Astrocyte of the cerebellum (primary cell): ENCODE measurements around the gene SRSF5.
"Not testable (repeated sequence)": the region's sequence is repeated elsewhere in the genome, so short reads cannot be mapped to it uniquely, and the experiment has no call there.

Experiments used
- DNase-seq: peaks from one replicate; pipeline ENCODE4 v3.0.0-alpha.2; 2011; ENCODE audit warnings: low read depth
- H3K4me3 ChIP-seq: 2 replicates; pipeline ENCODE4 v1.5.1; 2011; ENCODE audit warnings: mild to moderate bottlenecking, low read depth, low read length, moderate library complexity
- in situ Hi-C: cut with HindIII; loops from 2 replicates; pipeline ENCODE4 v1.10.0; 2017; ENCODE audit warnings: low sequenced_read_pairs
- TF ChIP-seq, protein P1 (sequence below): IDR thresholded peaks from 2 replicates; pipeline ENCODE4 v1.5.1; 2012; ENCODE audit warnings: low read length, low read depth, moderate library complexity, mild to moderate bottlenecking; ENCODE audit errors: missing control alignments

Gene SRSF5

DNA sequence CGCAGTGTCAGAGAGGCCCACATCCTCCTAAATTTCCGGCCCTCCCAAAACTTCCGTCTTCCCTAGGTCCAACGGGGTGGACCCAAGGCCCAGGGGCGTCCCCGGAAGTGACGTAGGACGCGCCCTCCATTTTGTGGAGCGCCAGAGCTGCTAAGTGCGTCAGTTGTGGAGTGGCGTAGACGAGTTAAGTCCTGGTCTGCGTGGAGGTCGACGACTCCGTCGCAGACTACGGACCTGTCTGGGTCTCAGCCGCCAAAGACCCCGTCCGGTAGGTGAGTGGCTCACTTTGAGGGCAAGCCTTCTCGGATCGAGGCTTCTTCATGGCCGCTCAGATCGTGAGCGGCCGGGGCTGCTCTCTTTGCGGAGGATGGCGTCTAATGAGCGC lies at the start of gene SRSF5:
SRSF5 (plus strand) TSS at position 159 of the 385 bp plus-strand sequence. CDS start 1,015 bp downstream, outside the sequence.
- in situ Hi-C loops = no loop called here
- TF ChIP-seq, protein P1, sequence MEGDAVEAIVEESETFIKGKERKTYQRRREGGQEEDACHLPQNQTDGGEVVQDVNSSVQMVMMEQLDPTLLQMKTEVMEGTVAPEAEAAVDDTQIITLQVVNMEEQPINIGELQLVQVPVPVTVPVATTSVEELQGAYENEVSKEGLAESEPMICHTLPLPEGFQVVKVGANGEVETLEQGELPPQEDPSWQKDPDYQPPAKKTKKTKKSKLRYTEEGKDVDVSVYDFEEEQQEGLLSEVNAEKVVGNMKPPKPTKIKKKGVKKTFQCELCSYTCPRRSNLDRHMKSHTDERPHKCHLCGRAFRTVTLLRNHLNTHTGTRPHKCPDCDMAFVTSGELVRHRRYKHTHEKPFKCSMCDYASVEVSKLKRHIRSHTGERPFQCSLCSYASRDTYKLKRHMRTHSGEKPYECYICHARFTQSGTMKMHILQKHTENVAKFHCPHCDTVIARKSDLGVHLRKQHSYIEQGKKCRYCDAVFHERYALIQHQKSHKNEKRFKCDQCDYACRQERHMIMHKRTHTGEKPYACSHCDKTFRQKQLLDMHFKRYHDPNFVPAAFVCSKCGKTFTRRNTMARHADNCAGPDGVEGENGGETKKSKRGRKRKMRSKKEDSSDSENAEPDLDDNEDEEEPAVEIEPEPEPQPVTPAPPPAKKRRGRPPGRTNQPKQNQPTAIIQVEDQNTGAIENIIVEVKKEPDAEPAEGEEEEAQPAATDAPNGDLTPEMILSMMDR = no peak

DNA sequence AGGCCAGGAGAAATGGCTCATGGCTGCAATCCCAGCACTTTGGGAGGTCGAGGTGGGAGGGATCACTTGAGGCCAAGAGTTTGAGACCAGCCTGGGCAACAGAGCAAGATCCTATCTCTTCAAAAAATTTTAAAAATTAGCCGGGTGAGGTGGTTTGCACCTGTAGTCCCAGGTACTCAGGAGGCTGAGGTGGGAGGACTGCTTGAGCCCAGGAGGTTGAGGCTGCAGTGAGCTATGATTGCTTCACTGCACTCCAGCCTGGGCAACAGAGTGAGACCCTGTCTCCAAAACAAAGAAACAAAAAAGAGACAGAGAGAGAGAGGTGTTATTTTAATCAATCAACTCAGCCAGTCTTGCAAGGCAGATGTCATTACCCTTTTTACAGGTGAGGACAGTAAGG lies 48.3 kb upstream of the SRSF5 start:
- DNase-seq, H3K4me3 ChIP-seq, in situ Hi-C loops: not testable (repeated sequence)

More for the DNA sequence above, at the start of gene SRSF5:
- peak; percentile 93 for DNase-seq
- H3K4me3 ChIP-seq = peak within 1 kb of the TSS; percentile 93

DNA sequence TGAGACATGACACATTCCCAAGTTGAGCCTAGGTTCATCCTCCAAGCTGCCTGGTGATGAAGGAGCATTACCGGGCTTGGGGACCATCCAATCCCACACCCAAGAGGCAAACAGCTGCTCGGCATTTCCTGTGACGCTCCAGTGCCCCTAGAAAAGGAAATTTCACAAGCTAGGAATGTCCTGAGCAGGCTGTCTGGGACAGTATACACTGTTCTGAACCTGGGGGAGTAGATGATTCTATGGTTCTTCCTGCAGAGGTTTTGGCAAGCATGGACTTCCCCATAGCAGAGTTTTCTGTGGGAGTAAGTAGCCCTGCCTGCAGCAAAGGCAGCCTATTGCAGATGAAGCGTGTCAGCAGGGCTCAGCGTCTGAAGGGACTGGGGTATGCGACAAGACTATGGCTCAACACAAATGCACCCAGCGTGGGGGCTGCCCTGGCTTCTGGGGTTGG lies 47.4 kb upstream of the SRSF5 start:
- H3K4me3 ChIP-seq = no peak overlapping the region
- peak; percentile 90 for DNase-seq
- in situ Hi-C loops = no loop called here
- TF ChIP-seq, protein P1 = no peak

DNA sequence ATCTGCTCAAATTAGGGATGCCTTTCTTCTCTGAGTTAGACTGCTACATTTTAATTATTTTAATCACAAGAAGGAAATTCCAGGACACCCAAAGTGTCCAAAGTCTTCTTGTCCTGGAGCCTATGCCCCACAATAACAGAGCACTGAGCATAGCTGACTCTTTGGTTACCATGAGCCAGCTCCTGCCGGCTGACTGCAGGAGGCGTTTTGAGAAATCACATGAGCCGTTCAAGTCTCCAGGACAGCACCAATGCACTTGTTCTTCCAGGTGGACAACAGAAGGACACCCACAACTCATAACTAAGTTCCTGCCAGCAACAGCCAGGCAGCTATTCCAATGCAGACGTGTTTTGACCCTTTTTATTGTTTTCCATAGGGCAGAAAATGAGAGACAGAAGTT lies 46.0 kb upstream of the SRSF5 start:
- DNase-seq = no peak
- TF ChIP-seq, protein P1 = peak; percentile 9
- H3K4me3 ChIP-seq = no peak overlapping the region
- in situ Hi-C loops = no loop called here

DNA sequence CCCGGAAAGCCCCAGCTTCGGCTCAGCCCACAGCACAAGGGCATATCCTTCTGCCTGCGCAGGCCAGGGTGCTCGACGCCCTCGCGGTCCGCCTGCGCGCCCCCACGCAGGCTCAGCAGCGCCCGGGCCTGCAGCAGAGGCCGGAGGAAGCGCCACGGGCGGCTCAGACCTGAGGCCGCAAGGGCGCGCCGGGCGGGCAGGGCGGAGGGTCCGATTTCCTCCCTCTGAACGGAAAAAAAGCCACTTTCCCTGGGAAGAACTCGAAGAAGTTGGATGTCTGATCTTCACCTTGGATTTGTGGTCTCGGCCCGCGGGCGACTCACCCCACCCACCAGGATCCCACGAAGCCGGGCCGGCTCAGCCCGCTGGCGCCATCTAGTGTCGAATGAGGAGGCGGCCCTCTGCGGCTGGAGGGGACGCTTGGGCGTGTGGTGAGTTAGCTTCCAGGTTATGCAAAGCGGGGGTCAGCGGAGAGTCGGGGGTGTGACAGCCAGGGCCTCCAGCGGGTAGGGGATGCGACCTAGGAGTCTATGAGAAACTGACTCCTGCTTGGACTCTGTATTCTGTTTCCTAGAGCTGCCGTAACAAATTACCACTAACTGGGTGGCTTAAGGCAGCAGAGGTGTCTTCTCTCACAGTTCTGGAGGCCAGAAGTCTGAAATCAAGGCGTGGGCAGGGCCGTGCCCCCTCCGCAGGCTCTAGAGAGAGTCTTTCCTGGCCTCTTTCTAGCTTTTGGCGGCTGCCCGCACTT lies 40.0 kb upstream of the SRSF5 start:
- in situ Hi-C loops = no loop called here

DNA sequence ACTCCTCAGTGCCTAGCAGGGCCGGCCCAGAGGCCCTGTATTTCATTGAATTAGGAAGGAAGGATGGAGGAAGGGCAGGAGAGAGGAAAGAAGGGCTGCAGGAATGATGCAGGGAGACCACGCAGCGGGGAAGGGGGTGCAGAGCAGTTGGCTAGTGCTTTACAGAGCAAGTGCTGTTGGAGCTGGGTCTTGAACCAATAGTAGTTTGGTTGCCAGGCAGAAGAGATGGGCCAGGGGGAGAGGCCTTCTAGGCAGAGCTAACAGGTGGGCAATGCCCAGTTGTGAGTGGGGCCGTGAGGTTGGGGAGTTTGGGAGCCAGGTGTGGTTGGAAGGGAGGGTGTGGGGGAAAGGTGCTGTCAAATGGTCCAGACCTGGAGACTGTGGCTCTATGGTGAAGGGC lies 39.1 kb upstream of the SRSF5 start:
- in situ Hi-C loops = no loop called here
- TF ChIP-seq, protein P1 = no peak
- no peak for DNase-seq
- no peak overlapping the region for H3K4me3 ChIP-seq

More for the DNA sequence above, 40.0 kb upstream of the SRSF5 start:
- TF ChIP-seq, protein P1 = peak; percentile 97
- peak overlapping the region; percentile 15 for H3K4me3 ChIP-seq
- peak; percentile 36 for DNase-seq

DNA sequence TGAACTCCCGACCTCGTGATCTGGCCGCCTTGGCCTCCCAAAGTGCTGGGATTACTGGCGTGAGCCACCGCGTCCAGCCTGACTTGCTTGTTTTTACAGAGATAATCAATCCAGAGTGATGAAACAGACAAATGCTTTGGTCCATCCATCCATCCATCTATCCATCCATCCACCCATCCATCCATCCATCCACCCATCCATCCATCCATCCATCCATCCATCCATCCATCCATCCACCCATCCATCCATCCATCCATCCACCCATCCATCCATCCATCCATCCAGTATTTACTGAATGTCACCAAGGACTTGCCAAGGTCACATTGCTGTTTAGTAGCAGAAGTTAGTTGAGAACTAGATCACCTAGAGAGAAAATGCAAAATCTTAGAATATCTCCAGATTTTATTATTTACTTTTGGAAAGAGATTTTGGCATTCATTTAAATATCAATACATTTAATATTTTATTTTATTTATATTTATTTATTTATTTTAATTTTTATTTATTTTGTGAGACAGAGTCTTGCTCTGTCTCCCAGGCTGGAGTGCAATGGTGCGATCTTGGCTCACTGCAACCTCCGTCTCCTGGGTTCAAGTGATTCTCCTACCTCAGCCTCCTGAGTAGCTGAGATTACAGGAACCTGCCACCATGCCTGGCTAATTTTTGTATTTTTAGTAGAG lies 34.9 kb upstream of the SRSF5 start:
- DNase-seq, H3K4me3 ChIP-seq, in situ Hi-C loops: not testable (repeated sequence)

DNA sequence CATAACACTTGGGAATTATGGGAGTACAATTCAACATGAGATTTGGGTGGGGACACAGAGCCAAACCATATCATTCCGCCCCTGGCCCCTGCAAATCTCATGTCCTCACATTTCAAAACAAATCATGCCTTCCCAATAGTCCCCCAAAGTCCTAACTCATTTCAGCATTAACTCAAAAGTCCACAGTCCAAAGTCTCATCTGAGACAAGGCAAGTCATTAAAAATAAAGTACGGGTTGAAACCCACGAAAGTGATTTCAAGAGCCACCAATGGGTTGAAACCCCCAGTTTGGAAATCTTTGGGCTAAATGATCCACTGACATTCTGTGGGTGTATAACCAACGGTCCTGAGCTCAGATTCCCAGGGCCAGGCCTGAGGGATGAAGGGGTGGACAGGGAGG lies 30.5 kb upstream of the SRSF5 start:
- H3K4me3 ChIP-seq, in situ Hi-C loops, DNase-seq: not testable (repeated sequence)
